ENCODE results near the gene CDC42BPA. TPM values are rescaled to one million over a fixed set of nuclear protein-coding genes. Genes with fewer than 3 reads are reported as not detected.

The CDC42BPA gene
- total RNA-seq, 3 donors from 2014 or later, result 39.8 to 54.7 (median 46.7) TPM

GRCh38 chr1:226978432-226979114, 339.7 kb downstream of the CDC42BPA start:
- Histone ChIP-seq H3K9me3 (no peaks in the 10 kb centered on the region), H3K27me3 (no peaks in the 10 kb centered on the region), H3K4me3 (no peak overlapping the region), H3K27ac (peak overlapping the region in 1 of 2 donors; percentile 38), H3K36me3 (no peaks in the 10 kb centered on the region), H3K4me1 (peaks cover 9 to 18% of the 10 kb centered on the region in 2 donors)
- DNase-seq (ENCODE audit: low spot score in 2 of 2), result no peak
- TF ChIP-seq POLR2AphosphoS5 (IDR thresholded peaks at IDR 0.05) (no peak), POLR2A (IDR thresholded peaks at IDR 0.05) (no peak), CTCF (IDR thresholded peaks at IDR 0.05) (no peak)
- intact Hi-C loops (cut with DNase I; ENCODE audit: low total_unique reads), result no loop called here

- intact Hi-C loops (cut with DNase I; ENCODE audit: low total_unique reads), result no loop called here
- DNase-seq (ENCODE audit: low spot score in 2 of 2), result no peak
- no peaks in the 10 kb centered on the region for H3K9me3 ChIP-seq
- H3K27me3 ChIP-seq, result no peaks in the 10 kb centered on the region
- H3K36me3 ChIP-seq, result no peaks in the 10 kb centered on the region
- peak overlapping the region in 1 of 2 donors; percentile 0 for H3K27ac ChIP-seq
- H3K4me3 ChIP-seq, result no peak overlapping the region
- H3K4me1 ChIP-seq, result peaks cover 11 to 24% of the 10 kb centered on the region in 2 donors
- TF ChIP-seq CTCF (IDR thresholded peaks at IDR 0.05) (no peak), POLR2A (IDR thresholded peaks at IDR 0.05) (no peak), POLR2AphosphoS5 (IDR thresholded peaks at IDR 0.05) (no peak)
These were observed 340.5 kb downstream of the CDC42BPA start for GRCh38 chr1:226977643-226978431.

- Histone ChIP-seq H3K4me1 (peaks cover 11 to 24% of the 10 kb centered on the region in 2 donors), H3K9me3 (peaks cover 0 to under 1% of the 10 kb centered on the region in 2 donors), H3K36me3 (no peaks in the 10 kb centered on the region), H3K4me3 (no peak overlapping the region), H3K27me3 (no peaks in the 10 kb centered on the region), H3K27ac (peak overlapping the region in 1 of 2 donors; percentile 55)
- no peak for TF ChIP-seq CTCF (IDR thresholded peaks at IDR 0.05)
- TF ChIP-seq POLR2A (IDR thresholded peaks at IDR 0.05), result no peak
- no peak for TF ChIP-seq POLR2AphosphoS5 (IDR thresholded peaks at IDR 0.05)
- intact Hi-C loops (cut with DNase I; ENCODE audit: low total_unique reads), result no loop called here
- DNase-seq (ENCODE audit: low spot score in 2 of 2), result no peak
These were observed 341.2 kb downstream of the CDC42BPA start for GRCh38 chr1:226976978-226977642.

GRCh38 chr1:226976276-226976977, 341.9 kb downstream of the CDC42BPA start:
- peaks cover 3 to 8% of the 10 kb centered on the region in 2 donors for H3K9me3 ChIP-seq
- intact Hi-C loops (cut with DNase I; ENCODE audit: low total_unique reads), result no loop called here
- DNase-seq (ENCODE audit: low spot score in 2 of 2), result no peak
- H3K4me1 ChIP-seq, result peaks cover 11 to 24% of the 10 kb centered on the region in 2 donors
- no peaks in the 10 kb centered on the region for H3K36me3 ChIP-seq
- no peaks in the 10 kb centered on the region for H3K27me3 ChIP-seq
- TF ChIP-seq POLR2A (IDR thresholded peaks at IDR 0.05), result no peak
- TF ChIP-seq CTCF (IDR thresholded peaks at IDR 0.05), result no peak
- TF ChIP-seq POLR2AphosphoS5 (IDR thresholded peaks at IDR 0.05), result no peak
- H3K4me3 ChIP-seq, result no peak overlapping the region
- H3K27ac ChIP-seq, result peak overlapping the region in 1 of 2 donors; percentile 55
